ENCODE data around the gene ATP8B2.

DNA sequence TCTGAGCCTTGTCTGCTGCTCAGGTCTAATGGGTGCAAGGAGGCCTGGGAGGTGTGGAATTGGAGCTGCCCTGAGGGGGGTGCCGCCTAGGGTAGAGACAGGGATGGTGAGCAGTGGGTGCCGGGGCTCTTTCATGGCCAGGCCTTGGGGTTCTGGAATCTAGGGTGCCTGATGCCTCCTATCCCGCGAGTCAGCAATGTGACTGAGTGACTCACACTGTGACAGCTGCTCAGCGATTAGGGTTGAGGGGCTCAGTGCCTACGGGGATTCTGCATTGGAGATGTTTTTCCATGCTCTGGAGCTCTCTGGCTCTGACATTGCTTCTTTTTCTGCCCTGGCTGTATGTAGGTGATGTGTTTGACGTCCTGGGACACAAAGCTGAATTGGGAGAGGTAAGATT is 16.8 kb downstream of the ATP8B2 start:
- TF ChIP-seq CTCF (IDR thresholded peaks at IDR 0.05) (no peak), POLR2A (IDR thresholded peaks at IDR 0.05) (no peak), POLR2AphosphoS5 (IDR thresholded peaks at IDR 0.05) (no peak)
